GM19240 (cell line): ENCODE measurements around the gene PKHD1.

Source experiments
- DNase-seq: peaks from one replicate; pipeline ENCODE4 v3.0.0; 2011; ENCODE audit warnings: low spot score; ENCODE audit not compliant: insufficient read length

The PKHD1 gene

GRCh38 chr6:52103623-52104022, 16.2 kb upstream of the PKHD1 start:
- no peak for DNase-seq

- DNase-seq, result no peak
Measured at GRCh38 chr6:52102405-52102804, 15.0 kb upstream of the PKHD1 start.

- DNase-seq, result no peak
Measured at GRCh38 chr6:52098721-52099120, 11.3 kb upstream of the PKHD1 start.

GRCh38 chr6:52089758-52090348, 2.4 kb upstream of the PKHD1 start:
- DNase-seq, result no peak

GRCh38 chr6:52086741-52087140, 672 bp downstream of the PKHD1 start:
- DNase-seq, result no peak

- no peak for DNase-seq
Measured at GRCh38 chr6:52081237-52081636, 6.2 kb downstream of the PKHD1 start.

GRCh38 chr6:52077961-52078625, 9.3 kb downstream of the PKHD1 start:
- no peak for DNase-seq

GRCh38 chr6:52077180-52077884, 10.1 kb downstream of the PKHD1 start:
- DNase-seq, result no peak

- DNase-seq, result no peak
Measured at GRCh38 chr6:52076791-52077179, 10.6 kb downstream of the PKHD1 start.

- no peak for DNase-seq
Measured at GRCh38 chr6:52074716-52075115, 12.7 kb downstream of the PKHD1 start.

GRCh38 chr6:52074155-52074554, 13.3 kb downstream of the PKHD1 start:
- no peak for DNase-seq

GRCh38 chr6:52065621-52066020, 21.8 kb downstream of the PKHD1 start:
- DNase-seq, result no peak

GRCh38 chr6:52063584-52064344, 23.6 kb downstream of the PKHD1 start:
- peak; percentile 67 for DNase-seq

GRCh38 chr6:52061481-52061880, 25.9 kb downstream of the PKHD1 start:
- DNase-seq, result no peak

- DNase-seq, result no peak
Measured at GRCh38 chr6:52059821-52060220, 27.6 kb downstream of the PKHD1 start.

- DNase-seq, result no peak
Measured at GRCh38 chr6:52055451-52055850, 32.0 kb downstream of the PKHD1 start.

GRCh38 chr6:52053038-52053695, 34.2 kb downstream of the PKHD1 start:
- DNase-seq, result no peak

GRCh38 chr6:52050051-52050405, 37.4 kb downstream of the PKHD1 start:
- no peak for DNase-seq

- no peak for DNase-seq
Measured at GRCh38 chr6:52049252-52050050, 38.0 kb downstream of the PKHD1 start.

- DNase-seq, result no peak
Measured at GRCh38 chr6:52046456-52046855, 41.0 kb downstream of the PKHD1 start.

GRCh38 chr6:52045481-52045880, 41.9 kb downstream of the PKHD1 start:
- DNase-seq, result no peak
